ENCODE data around the gene ALG12. TPM values are rescaled to one million over a fixed set of nuclear protein-coding genes. Genes with fewer than 3 reads are reported as not detected.

The ALG12 gene
- polyA plus RNA-seq, 3 donors = 7.2 to 9.5 (median 9.0) TPM

- peaks cover 28% of the 10 kb centered on the region for H3K4me1 Mint-ChIP-seq
- no peaks in the 10 kb centered on the region for H4K20me1 ChIP-seq (ENCODE audit: insufficient read depth, low read length)
- peaks cover 0 to 3% of the 10 kb centered on the region in 2 donors for H3K36me3 Mint-ChIP-seq
- peaks cover 37 to 61% of the 10 kb centered on the region in 2 donors for H3K4me1 ChIP-seq (ENCODE audit: control insufficient read depth in 1 of 2, insufficient read depth in 2 of 2, low read length in 2 of 2)
- H2AFZ ChIP-seq (ENCODE audit: insufficient read depth, low read depth, low read length, poor library complexity, severe bottlenecking) = no peak overlapping the region
- H3K27ac Mint-ChIP-seq = no peak overlapping the region
- no peak for TF ChIP-seq CTCF (IDR thresholded peaks at IDR 0.05)
- peaks cover 6% of the 10 kb centered on the region for H3K79me2 ChIP-seq (ENCODE audit: insufficient read depth, low read length)
- no peak for DNase-seq
- no peak overlapping the region for H3K9ac ChIP-seq (ENCODE audit: insufficient read depth, low read length, poor library complexity, severe bottlenecking)
- no peak overlapping the region for H3K4me3 Mint-ChIP-seq
- WGBS (ENCODE audit: insufficient coverage) = 90% methylated on average over 12 of the region's 15 CpGs
- H3K27me3 Mint-ChIP-seq (ENCODE audit: low read depth in 3 of 3) = peaks cover 0 to 4% (median 2%) of the 10 kb centered on the region in 3 donors
- no peak overlapping the region for H3K27ac ChIP-seq (ENCODE audit: low read depth in 1 of 2, low read length in 2 of 2)
- H3K4me2 ChIP-seq (replicated peaks; ENCODE audit: extremely low read depth, low read length, poor library complexity, severe bottlenecking) = no peak overlapping the region
- no peaks in the 10 kb centered on the region for H3K9me3 ChIP-seq (replicated peaks in 1 of 2; ENCODE audit: control insufficient read depth in 1 of 2, insufficient read depth in 1 of 2, low read length in 2 of 2)
- H3K4me3 ChIP-seq (replicated peaks in 1 of 3; ENCODE audit: low read depth in 2 of 3, low read length in 3 of 3) = no peak overlapping the region
- no peaks in the 10 kb centered on the region for H3K9me3 Mint-ChIP-seq
- H3K36me3 ChIP-seq (replicated peaks in 1 of 2; ENCODE audit: control insufficient read depth in 1 of 2, insufficient read depth in 2 of 2, low read length in 2 of 2) = no peaks in the 10 kb centered on the region
- intact Hi-C loops (cut with micrococcal nuclease) = no loop called here
- no peaks in the 10 kb centered on the region for H3K27me3 ChIP-seq (ENCODE audit: control insufficient read depth in 2 of 2, insufficient read depth in 2 of 2, low read length in 2 of 2)
Observed at GRCh38 chr22:49954991-49955580, 36.8 kb upstream of the ALG12 start.

- TF ChIP-seq CTCF (IDR thresholded peaks at IDR 0.05) = no peak
- no peak overlapping the region for H2AFZ ChIP-seq (ENCODE audit: insufficient read depth, low read depth, low read length, poor library complexity, severe bottlenecking)
- intact Hi-C loops (cut with micrococcal nuclease) = no loop called here
- H3K9ac ChIP-seq (ENCODE audit: insufficient read depth, low read length, poor library complexity, severe bottlenecking) = no peak overlapping the region
- H3K27me3 Mint-ChIP-seq (ENCODE audit: low read depth in 3 of 3) = peaks cover 0 to 4% (median 2%) of the 10 kb centered on the region in 3 donors
- no peak for DNase-seq
- no peak overlapping the region for H3K27ac ChIP-seq (ENCODE audit: low read depth in 1 of 2, low read length in 2 of 2)
- H3K4me3 Mint-ChIP-seq = no peak overlapping the region
- no peaks in the 10 kb centered on the region for H3K9me3 ChIP-seq (replicated peaks in 1 of 2; ENCODE audit: control insufficient read depth in 1 of 2, insufficient read depth in 1 of 2, low read length in 2 of 2)
- no peak overlapping the region for H3K4me2 ChIP-seq (replicated peaks; ENCODE audit: extremely low read depth, low read length, poor library complexity, severe bottlenecking)
- no peaks in the 10 kb centered on the region for H3K9me3 Mint-ChIP-seq
- peaks cover 4% of the 10 kb centered on the region for H3K79me2 ChIP-seq (ENCODE audit: insufficient read depth, low read length)
- H3K36me3 Mint-ChIP-seq = peaks cover 0 to 3% of the 10 kb centered on the region in 2 donors
- H4K20me1 ChIP-seq (ENCODE audit: insufficient read depth, low read length) = no peaks in the 10 kb centered on the region
- no peak overlapping the region for H3K4me3 ChIP-seq (replicated peaks in 1 of 3; ENCODE audit: low read depth in 2 of 3, low read length in 3 of 3)
- H3K27ac Mint-ChIP-seq = no peak overlapping the region
- peaks cover 24% of the 10 kb centered on the region for H3K4me1 Mint-ChIP-seq
- 98% methylated on average over 8 of the region's 8 CpGs for WGBS (ENCODE audit: insufficient coverage)
- no peaks in the 10 kb centered on the region for H3K36me3 ChIP-seq (replicated peaks in 1 of 2; ENCODE audit: control insufficient read depth in 1 of 2, insufficient read depth in 2 of 2, low read length in 2 of 2)
- no peaks in the 10 kb centered on the region for H3K27me3 ChIP-seq (ENCODE audit: control insufficient read depth in 2 of 2, insufficient read depth in 2 of 2, low read length in 2 of 2)
- H3K4me1 ChIP-seq (ENCODE audit: control insufficient read depth in 1 of 2, insufficient read depth in 2 of 2, low read length in 2 of 2) = peaks cover 31 to 54% of the 10 kb centered on the region in 2 donors
Observed at GRCh38 chr22:49954354-49954753, 36.1 kb upstream of the ALG12 start.

All from CD14-positive monocyte (primary cell).